B cell (primary cell): ENCODE measurements around the gene TOR1A. TPM values are rescaled to one million over a fixed set of nuclear protein-coding genes. Genes with fewer than 3 reads are reported as not detected.

ENCODE experiments used
- ATAC-seq: fragments of 200-7000 bp; cut with Tn5 transposase; one replicate; pipeline ENCODE4 v1.10.0; 2021; ENCODE audit warnings: low read depth, mild to moderate bottlenecking, moderate number of reproducible peaks, moderate library complexity
- CTCF ChIA-PET: fragments of 350-600 bp; sonication (Branson Sonifier 250); formaldehyde crosslinking; loops from one replicate; lab custom pipeline; 2021; ENCODE audit warnings: antibody characterized with exemption, inconsistent platforms; lab: Charles Lee
- POLR2A ChIA-PET: fragments of 350-600 bp; sonication (Branson Sonifier 250); formaldehyde crosslinking; loops from one replicate; lab custom pipeline; 2021; ENCODE audit warnings: antibody characterized with exemption; lab: Charles Lee
- DNase-seq: peaks from one replicate; pipeline ENCODE4 v3.0.0; 2013
- H2AFZ ChIP-seq: 2 replicates; pipeline ENCODE4 v1.6.1; 2012; ENCODE audit warnings: mild to moderate bottlenecking, low read depth, low read length; ENCODE audit not compliant: insufficient read depth, poor library complexity, severe bottlenecking
- H3K27ac ChIP-seq, 2 donors: 1 replicate in 1 of 2; 2 replicates in 1 of 2; pipeline ENCODE4 v1.5.1; 2012 to 2013; ENCODE audit warnings: low read length in 2 of 2, mild to moderate bottlenecking in 2 of 2, moderate library complexity in 1 of 2
- H3K27me3 ChIP-seq, 4 experiments: fragments of 200-600 bp in 1 of 4; sonication (generic) in 1 of 4; replicated peaks in 1 of 4; 1 replicate in 2 of 4; 2 replicates in 2 of 4; pipeline versions ENCODE4 v1.6.1 to v1.7.0; 2013 to 2016; ENCODE audit warnings: low read length in 3 of 4, mild to moderate bottlenecking in 2 of 4, mixed read lengths in 1 of 4, moderate library complexity in 1 of 4; ENCODE audit not compliant: insufficient read depth in 4 of 4, control insufficient read depth in 3 of 4; ENCODE audit errors: control extremely low read depth in 1 of 4
- H3K36me3 ChIP-seq, 2 experiments: replicated peaks in 1 of 2; 1 replicate in 1 of 2; 2 replicates in 1 of 2; pipeline versions ENCODE4 v1.6.1 to v1.7.1; 2013; ENCODE audit warnings: low read length in 1 of 2; ENCODE audit not compliant: insufficient read depth in 2 of 2, control insufficient read depth in 1 of 2; ENCODE audit errors: control extremely low read depth in 1 of 2, extremely low read depth in 1 of 2
- H3K4me1 ChIP-seq, 2 donors: fragments of 200-600 bp in 1 of 2; sonication (generic) in 1 of 2; 1 replicate in 1 of 2; 2 replicates in 1 of 2; pipeline versions ENCODE4 v1.5.1 to v1.6.1; 2013 to 2017; ENCODE audit warnings: low read length in 2 of 2; ENCODE audit not compliant: control insufficient read depth in 2 of 2, insufficient read depth in 2 of 2
- H3K4me2 ChIP-seq: replicated peaks from 2 replicates; pipeline ENCODE3; 2012; ENCODE audit warnings: mild to moderate bottlenecking, low read depth, low read length; ENCODE audit not compliant: poor library complexity, severe bottlenecking
- H3K4me3 ChIP-seq, 5 experiments: fragments of 200-600 bp in 1 of 5; sonication (generic) in 1 of 5; 1 replicate in 3 of 5; 2 replicates in 2 of 5; pipeline versions ENCODE4 v1.5.1 to v1.7.0; 2011 to 2016; ENCODE audit warnings: low read length in 4 of 5, mild to moderate bottlenecking in 4 of 5, low read depth in 2 of 5, control low read depth in 1 of 5, moderate library complexity in 1 of 5; ENCODE audit not compliant: insufficient read depth in 1 of 5; ENCODE audit errors: control extremely low read depth in 1 of 5, extremely low read depth in 1 of 5
- H3K79me2 ChIP-seq: fragments of 200-600 bp; sonication (generic); one replicate; pipeline ENCODE4 v1.6.0; 2016; ENCODE audit warnings: low read length; ENCODE audit not compliant: control insufficient read depth, insufficient read depth
- H3K9ac ChIP-seq: fragments of 200-600 bp; sonication (generic); 2 replicates; pipeline ENCODE4 v1.6.1; 2017; ENCODE audit warnings: mild to moderate bottlenecking, low read length, moderate library complexity
- H3K9me3 ChIP-seq, 3 donors: one replicate each; pipeline versions ENCODE4 v1.6.1 to v1.7.1; 2013; ENCODE audit warnings: low read length in 2 of 3; ENCODE audit not compliant: control insufficient read depth in 2 of 3, insufficient read depth in 1 of 3; ENCODE audit errors: control extremely low read depth in 1 of 3
- H4K20me1 ChIP-seq: 2 replicates; pipeline ENCODE4 v1.6.0; 2012; ENCODE audit warnings: mild to moderate bottlenecking, low read length; ENCODE audit not compliant: insufficient read depth, control insufficient read depth, poor library complexity, severe bottlenecking
- H3K27ac Mint-ChIP-seq: one replicate; pipeline ENCODE4 v1.8.0; 2021; ENCODE audit warnings: mixed read lengths
- H3K27me3 Mint-ChIP-seq: one replicate; pipeline ENCODE4 v1.8.0; 2021; ENCODE audit warnings: mixed read lengths
- H3K4me1 Mint-ChIP-seq: one replicate; pipeline ENCODE4 v1.8.0; 2021; ENCODE audit warnings: mixed read lengths
- H3K4me3 Mint-ChIP-seq: one replicate; pipeline ENCODE4 v1.8.0; 2021; ENCODE audit warnings: mixed read lengths
- H3K9me3 Mint-ChIP-seq: one replicate; pipeline ENCODE4 v1.8.0; 2022; ENCODE audit warnings: mixed read lengths; ENCODE audit not compliant: insufficient read depth
- CTCF ChIP-seq: fragments of 200-600 bp; IDR thresholded peaks from one replicate; pipeline ENCODE4 v1.8.0; 2022; ENCODE audit warnings: antibody characterized with exemption, mild to moderate bottlenecking
- EZH2 ChIP-seq: IDR thresholded peaks from 2 replicates; pipeline ENCODE4 v1.6.1; 2012; ENCODE audit warnings: borderline replicate concordance, low read depth, mild to moderate bottlenecking, moderate library complexity, low read length; ENCODE audit not compliant: insufficient read depth, poor library complexity, severe bottlenecking
- WGBS: methylation state at CpG from one replicate; pipeline ENCODE4 v1.1.5; 2013; ENCODE audit warnings: missing lambda C conversion rate; ENCODE audit not compliant: insufficient coverage; 5-methylcytosine and 5-hydroxymethylcytosine counted together
- intact Hi-C: fragments of 100-400 bp; cut with micrococcal nuclease; formaldehyde crosslinking; loops from one replicate; pipeline ENCODE4 v1.10.0; 2022
- polyA plus RNA-seq: library from polyadenylated mRNA; depleted of rRNA; stranded (reverse); fragments of >200 nt; gene quantifications from 2 replicates; pipeline ENCODE4 v1.2.3, GENCODE V29; 2012
- total RNA-seq, 2 donors: library from RNA; stranded (reverse); fragments of 120-200 nt in 1 of 2; gene quantifications; 1 replicate in 1 of 2; 2 replicates in 1 of 2; pipeline versions ENCODE4 v1.2.3 to v1.2.4, GENCODE V29; 2013 to 2022

Gene TOR1A
- total and polyA plus RNA-seq, 2 donors (not counting 1 experiment from before 2014, with no cell fraction given), result 28.6 to 30.3 TPM

GRCh38 chr9:129826344-129826743 is 2.4 kb upstream of the TOR1A start:
- intact Hi-C loops, result no loop called here

More at GRCh38 chr9:129826344-129826743, 2.4 kb upstream of the TOR1A start:
- CTCF ChIA-PET, result interaction anchor here (0.7 to 1.1 kb wide), 2 partner anchors 8 to 1634 kb away, joined by 5 read pairs; partner anchors contain the start of gene C9orf78
- peaks cover 6% of the 10 kb centered on the region for H4K20me1 ChIP-seq
- DNase-seq (no peak), ATAC-seq (no peak)
- Mint-ChIP-seq H3K9me3 (no peaks in the 10 kb centered on the region), H3K27me3 (no peaks in the 10 kb centered on the region), H3K27ac (no peak overlapping the region), H3K4me1 (peaks cover 16% of the 10 kb centered on the region), H3K4me3 (no peak overlapping the region)
- peaks cover 4 to 45% of the 10 kb centered on the region in 2 experiments for H3K36me3 ChIP-seq
- POLR2A ChIA-PET, result interaction anchor here (0.7 kb wide), 1 partner anchor 1242 kb away, joined by 4 read pairs; no protein-coding TSS in a partner anchor
- H3K27me3 ChIP-seq, result no peaks in the 10 kb centered on the region
- no peak overlapping the region for H3K9ac ChIP-seq
- 100% methylated on average over 1 of the region's 6 CpGs for WGBS
- H3K9me3 ChIP-seq, result no peaks in the 10 kb centered on the region
- no peak overlapping the region for H3K27ac ChIP-seq
- peaks cover 17% of the 10 kb centered on the region for H3K79me2 ChIP-seq
- H3K4me2 ChIP-seq, result no peak overlapping the region
- no peak overlapping the region for H3K4me3 ChIP-seq
- TF ChIP-seq CTCF (no peak), EZH2 (no peak)
- peaks cover 7 to 8% of the 10 kb centered on the region in 2 donors for H3K4me1 ChIP-seq
- H2AFZ ChIP-seq, result no peak overlapping the region
